ENCODE results near the gene OLR1. TPM values are rescaled to one million over a fixed set of nuclear protein-coding genes. Genes with fewer than 3 reads are reported as not detected.

Gene OLR1
- total RNA-seq, 1 experiment from 2014 or later, result 0.12 TPM

- Histone ChIP-seq H2AFZ (ENCODE audit: low read depth, low read length, poor library complexity, severe bottlenecking) (no peak overlapping the region), H3K4me3 (replicated peaks in 1 of 2; ENCODE audit: low read depth in 1 of 2, low read length in 2 of 2) (no peak overlapping the region), H3K4me2 (ENCODE audit: low read length) (no peak overlapping the region), H3K79me2 (ENCODE audit: insufficient read depth, low read length) (no peaks in the 10 kb centered on the region), H3K27me3 (ENCODE audit: insufficient read depth, low read length) (no peaks in the 10 kb centered on the region), H4K20me1 (ENCODE audit: insufficient read depth) (no peaks in the 10 kb centered on the region), H3K4me1 (ENCODE audit: control insufficient read depth in 1 of 2, insufficient read depth in 2 of 2, low read length in 2 of 2) (no peaks in the 10 kb centered on the region), H3K9me3 (ENCODE audit: control insufficient read depth in 1 of 2, insufficient read depth in 1 of 2, low read depth in 1 of 2, low read length in 2 of 2) (no peaks in the 10 kb centered on the region), H3K36me3 (ENCODE audit: control insufficient read depth in 1 of 2, insufficient read depth in 2 of 2, low read length in 2 of 2) (no peaks in the 10 kb centered on the region), H3K9ac (ENCODE audit: low read length) (no peak overlapping the region), H3K27ac (ENCODE audit: low read depth, low read length) (no peak overlapping the region), H3K9me2 (ENCODE audit: insufficient read depth) (no peaks in the 10 kb centered on the region)
- ChIA-PET RAD21 (ENCODE audit: low non-redundant PET in 1 of 2, low total read pairs in 2 of 2, uncharacterized antibody in 2 of 2, unreplicated experiment in 2 of 2) (interaction anchor here (0.7 to 1.6 kb wide), 2 partner anchors 106 to 130 kb away, joined by 3 to 7 read pairs; no protein-coding TSS in a partner anchor), POLR2A (interaction anchor here (0.9 kb wide), 1 partner anchor 130 kb away, joined by 3 read pairs; the partner anchor contains the start of gene CLEC12B), CTCF (interaction anchor here (0.7 to 2.6 kb wide), 15 partner anchors 9 to 809 kb away, joined by 3 to 29 read pairs (median 3); partner anchors contain the start of gene CLEC12B)
- peak; percentile 55; the same call in 1 of the 2 replicates for ATAC-seq
- intact Hi-C loops (cut with micrococcal nuclease), result loop anchor here (1.0 to 5.0 kb wide), 5 partner anchors 107 to 391 kb away; partner anchors contain the start of gene CLEC12B
- TF ChIP-seq JUND (IDR thresholded peaks at IDR 0.05), result no peak
- peak; percentile 79 for TF ChIP-seq RAD21 (IDR thresholded peaks at IDR 0.05; ENCODE audit: low read depth)
- TF ChIP-seq EZH2 (IDR thresholded peaks at IDR 0.05), result no peak
- peak; percentile 29 to 66 (median 66); a peak in 4 of 6 replicates for TF ChIP-seq CTCF (IDR thresholded peaks at IDR 0.05 in 2 of 3, conservative IDR thresholded peaks at IDR 0.05 in 1 of 3; ENCODE audit: borderline replicate concordance in 1 of 3, insufficient read depth in 1 of 3, low read depth in 2 of 3, low read length in 2 of 3)
- TF ChIP-seq ZFX (IDR thresholded peaks at IDR 0.05), result no peak
- TF ChIP-seq, protein P1, sequence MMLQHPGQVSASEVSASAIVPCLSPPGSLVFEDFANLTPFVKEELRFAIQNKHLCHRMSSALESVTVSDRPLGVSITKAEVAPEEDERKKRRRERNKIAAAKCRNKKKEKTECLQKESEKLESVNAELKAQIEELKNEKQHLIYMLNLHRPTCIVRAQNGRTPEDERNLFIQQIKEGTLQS (IDR thresholded peaks at IDR 0.05), result no peak
- TF ChIP-seq SIN3A (IDR thresholded peaks at IDR 0.05; ENCODE audit: low read depth), result no peak
- no peak for TF ChIP-seq SP1 (IDR thresholded peaks at IDR 0.05; ENCODE audit: low read depth)
- TF ChIP-seq EZH2phosphoT487 (IDR thresholded peaks at IDR 0.05; ENCODE audit: borderline replicate concordance), result no peak
- TF ChIP-seq YY1 (IDR thresholded peaks at IDR 0.05; ENCODE audit: extremely low read depth, insufficient replicate concordance, low read depth, low read length), result no peak
- no peak for TF ChIP-seq TCF7L2 (IDR thresholded peaks at IDR 0.05; ENCODE audit: borderline replicate concordance, extremely low read depth, insufficient read depth, insufficient read length)
- no TSS peak for BruUV-seq (replicated peaks)
- DNase-seq (ENCODE audit: low read depth, low spot score), result peak; percentile 44
These were observed 31.9 kb downstream of the OLR1 start for GRCh38 chr12:10140001-10140400.

Data from HCT116 (cell line).